OCI-LY7 (cell line): ENCODE measurements around the gene FPGT. TPM values are rescaled to one million over a fixed set of nuclear protein-coding genes. Genes with fewer than 3 reads are reported as not detected.
"Not testable (repeated sequence)": the region's sequence is repeated elsewhere in the genome, so short reads cannot be mapped to it uniquely, and the experiment has no call there.

Source experiments
- BruUV-seq: library from RNA; stranded (reverse); fragments of 400-500 nt; replicated peaks from 2 replicates; lab custom pipeline; 2021; lab: Mats Ljungman, UMichigan
- CTCF ChIA-PET: fragments of 300-600 bp; sonication (Branson Sonifier 250); formaldehyde crosslinking; loops from one replicate; lab custom pipeline; 2022; ENCODE audit warnings: antibody characterized with exemption; ENCODE audit not compliant: unreplicated experiment; lab: Charles Lee
- POLR2A ChIA-PET: fragments of 300-600 bp; sonication (Branson Sonifier 250); formaldehyde crosslinking; loops from one replicate; lab custom pipeline; 2022; ENCODE audit warnings: antibody characterized with exemption; lab: Charles Lee
- DNase-seq: peaks from one replicate; pipeline ENCODE4 v3.0.0-alpha.2; 2015; ENCODE audit warnings: low spot score
- H2AFZ ChIP-seq: fragments of 200-600 bp; sonication (generic), shearing (Covaris generic); 2 replicates; pipeline ENCODE4 v1.6.1; 2014; ENCODE audit warnings: mild to moderate bottlenecking, antibody characterized with exemption, low read length, moderate library complexity
- H3K27ac ChIP-seq: fragments of 200-600 bp; sonication (generic); 2 replicates; pipeline ENCODE4 v1.5.1; 2014; ENCODE audit warnings: mixed run types, low read depth, mild to moderate bottlenecking, moderate library complexity, low read length, inconsistent platforms; ENCODE audit not compliant: poor library complexity, severe bottlenecking
- H3K36me3 ChIP-seq: fragments of 200-600 bp; sonication (generic); 2 replicates; pipeline ENCODE4 v1.6.1; 2014; ENCODE audit warnings: mild to moderate bottlenecking, antibody characterized with exemption, low read length, moderate library complexity, mixed read lengths; ENCODE audit not compliant: insufficient read depth
- H3K4me1 ChIP-seq: fragments of 200-600 bp; sonication (generic); 2 replicates; pipeline ENCODE4 v1.5.1; 2014; ENCODE audit warnings: mild to moderate bottlenecking, low read length; ENCODE audit not compliant: insufficient read depth, poor library complexity, severe bottlenecking
- H3K4me2 ChIP-seq: fragments of 200-600 bp; sonication (generic); 2 replicates; pipeline ENCODE4 v1.6.1; 2014; ENCODE audit warnings: mild to moderate bottlenecking, low read length
- H3K4me3 ChIP-seq: fragments of 200-600 bp; sonication (generic); 2 replicates; pipeline ENCODE4 v1.5.1; 2014; ENCODE audit warnings: mild to moderate bottlenecking, low read depth, low read length; ENCODE audit not compliant: poor library complexity, severe bottlenecking
- H3K79me2 ChIP-seq: fragments of 200-600 bp; sonication (generic); 2 replicates; pipeline ENCODE4 v1.6.1; 2016; ENCODE audit warnings: low read depth, mild to moderate bottlenecking, low read length, moderate library complexity, mixed read lengths; ENCODE audit not compliant: insufficient read depth
- H3K9me2 ChIP-seq: fragments of 200-600 bp; sonication (generic); 2 replicates; pipeline ENCODE4 v1.6.1; 2016; ENCODE audit warnings: mild to moderate bottlenecking, low read length, mixed read lengths; ENCODE audit not compliant: insufficient read depth
- H3K9me3 ChIP-seq: fragments of 200-600 bp; sonication (generic); 2 replicates; pipeline ENCODE4 v1.6.1; 2014; ENCODE audit warnings: mild to moderate bottlenecking, mixed run types, low read length, mixed read lengths
- H4K20me1 ChIP-seq: fragments of 200-600 bp; sonication (generic); 2 replicates; pipeline ENCODE4 v1.6.1; 2014; ENCODE audit warnings: mild to moderate bottlenecking, antibody characterized with exemption, low read length, moderate library complexity, mixed read lengths; ENCODE audit not compliant: insufficient read depth
- CTCF ChIP-seq: fragments of 200-600 bp; sonication (generic); conservative IDR thresholded peaks from 2 replicates; pipeline ENCODE4 v1.5.1; 2014; ENCODE audit warnings: mild to moderate bottlenecking, antibody characterized with exemption, low read length, moderate library complexity, mixed read lengths
- EZH2phosphoT487 ChIP-seq: fragments of 200-600 bp; sonication (generic); IDR thresholded peaks from 2 replicates; pipeline ENCODE4 v1.6.1; 2018; ENCODE audit warnings: low read depth, borderline replicate concordance, mild to moderate bottlenecking, mixed run types, antibody characterized with exemption, low read length, moderate library complexity, mixed read lengths
- intact Hi-C: fragments of 100-400 bp; cut with micrococcal nuclease; formaldehyde crosslinking; loops from one replicate; pipeline ENCODE4 v1.10.0; 2022; ENCODE audit not compliant: unreplicated experiment
- total RNA-seq, 2 experiments: library from RNA; depleted of rRNA in 1 of 2; stranded (reverse); fragments of >200 nt in 1 of 2; shearing (Covaris generic) in 1 of 2; gene quantifications; 2 replicates each; pipeline ENCODE4 v1.2.3, GENCODE V29; 2014 to 2022

The FPGT gene
- total RNA-seq, 2 experiments from 2014 or later: 9.2 to 9.4 TPM

- POLR2A ChIA-PET: interaction anchor here (0.5 kb wide), 1 partner anchor 286 kb away, joined by 3 read pairs; no protein-coding TSS in a partner anchor
- no peaks in the 10 kb centered on the region for H3K79me2 ChIP-seq
- no peak overlapping the region for H3K4me3 ChIP-seq
- H3K36me3 ChIP-seq: no peaks in the 10 kb centered on the region
- no TSS peak for BruUV-seq
- H3K27ac ChIP-seq: no peak overlapping the region
- no peak overlapping the region for H2AFZ ChIP-seq
- no peaks in the 10 kb centered on the region for H4K20me1 ChIP-seq
- no peaks in the 10 kb centered on the region for H3K9me3 ChIP-seq
- TF ChIP-seq CTCF (no peak), EZH2phosphoT487 (no peak)
- CTCF ChIA-PET: no interaction called here
- H3K4me2 ChIP-seq: no peak overlapping the region
- intact Hi-C loops: no loop called here
- H3K9me2 ChIP-seq: no peaks in the 10 kb centered on the region
- no peaks in the 10 kb centered on the region for H3K4me1 ChIP-seq
- DNase-seq: no peak
These were observed 48.3 kb downstream of the FPGT start for GRCh38 chr1:74246315-74246714.

DNA sequence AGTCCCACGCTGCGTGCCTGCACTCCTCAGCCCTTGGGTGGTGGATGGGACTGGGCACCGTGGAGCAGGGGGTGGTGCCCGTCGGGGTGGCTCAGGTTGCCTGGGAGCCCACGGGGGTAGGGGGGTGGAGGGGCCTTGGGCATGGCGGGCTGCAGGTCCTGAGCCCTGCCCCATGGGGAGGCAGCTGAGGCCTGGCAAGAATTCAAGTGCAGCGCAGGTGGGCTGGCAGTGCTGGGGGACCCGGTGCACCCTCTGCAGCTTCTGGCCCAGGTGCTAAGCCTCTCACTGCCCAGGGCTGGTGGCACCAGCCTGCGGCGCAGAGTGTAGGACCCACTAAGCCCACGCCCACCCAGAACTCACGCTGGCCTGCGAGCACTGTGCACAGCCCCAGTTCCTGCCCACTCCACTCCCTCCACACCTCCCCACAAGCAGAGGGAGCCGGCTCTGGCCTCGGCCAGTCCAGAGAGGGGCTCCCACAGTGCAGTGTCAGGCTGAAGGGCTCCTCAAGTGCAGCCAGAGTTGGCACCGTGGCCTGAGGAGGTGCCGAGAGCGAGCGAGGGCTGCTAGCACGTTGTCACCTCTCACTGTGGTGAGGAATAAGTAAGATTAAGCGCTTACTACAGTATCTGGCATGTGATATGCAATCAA, 50.0 kb downstream of the FPGT start:
- Histone ChIP-seq H3K4me3 (no peak overlapping the region), H3K4me1 (no peaks in the 10 kb centered on the region), H4K20me1 (no peaks in the 10 kb centered on the region), H2AFZ (no peak overlapping the region), H3K36me3 (no peaks in the 10 kb centered on the region), H3K4me2 (no peak overlapping the region), H3K27ac (no peak overlapping the region), H3K79me2 (no peaks in the 10 kb centered on the region), H3K9me2 (no peaks in the 10 kb centered on the region), H3K9me3 (no peaks in the 10 kb centered on the region)
- ChIA-PET POLR2A (no interaction called here), CTCF (no interaction called here)
- DNase-seq: no peak
- intact Hi-C loops: no loop called here
- no peak for TF ChIP-seq CTCF
- TF ChIP-seq EZH2phosphoT487: no peak
- no TSS peak for BruUV-seq

DNA sequence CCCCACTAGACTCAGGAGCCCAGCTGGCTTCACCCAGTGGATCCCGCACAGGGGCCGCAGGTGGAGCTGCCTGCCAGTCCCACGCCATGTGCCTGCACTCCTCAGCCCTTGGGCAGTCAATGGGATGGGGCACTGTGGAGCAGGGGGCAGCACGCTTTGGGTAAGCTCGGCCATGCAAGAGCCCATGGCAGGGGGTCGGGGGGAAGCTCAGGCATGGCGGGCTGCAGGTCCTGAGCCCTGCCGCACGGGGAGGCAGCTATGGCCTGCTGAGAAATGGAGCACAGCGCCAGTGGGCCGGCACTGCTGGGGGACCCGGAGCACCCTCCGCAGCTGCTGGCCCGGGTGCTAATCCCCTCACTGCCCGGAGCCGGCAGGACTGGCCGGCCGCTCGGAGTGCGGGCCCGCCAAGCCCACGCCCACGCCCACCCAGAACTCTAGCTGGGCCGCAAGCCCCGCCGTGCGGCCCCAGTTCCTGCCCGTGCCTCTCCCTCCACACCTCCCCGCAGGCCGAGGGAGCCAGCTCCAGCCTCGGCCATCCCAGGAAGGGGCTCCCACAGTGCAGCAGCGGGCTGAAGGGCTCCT, 55.3 kb downstream of the FPGT start:
- CTCF ChIA-PET, intact Hi-C loops: not testable (repeated sequence)

More for the DNA sequence above, 55.3 kb downstream of the FPGT start:
- H3K36me3 ChIP-seq, H2AFZ ChIP-seq, H4K20me1 ChIP-seq, H3K4me1 ChIP-seq, POLR2A ChIA-PET, H3K4me3 ChIP-seq, H3K79me2 ChIP-seq, H3K9me2 ChIP-seq, H3K27ac ChIP-seq, BruUV-seq, H3K4me2 ChIP-seq, H3K9me3 ChIP-seq, DNase-seq: not testable (repeated sequence)

Other genes with a start within 250 kb of the FPGT start
- gene LRRIQ3, start 66 bp upstream of the FPGT start, total RNA-seq (2014; rRNA removed; shearing (Covaris generic)): 1.2 and 2.3 TPM in 2 replicates
- gene LRRIQ3, start 66 bp upstream of the FPGT start, total RNA-seq (2022): 2.4 and 2.5 TPM in 2 replicates
- gene TNNI3K, start 37.1 kb downstream of the FPGT start, total RNA-seq (2014; rRNA removed; shearing (Covaris generic)): not detected in 2 replicates
- gene TNNI3K, start 37.1 kb downstream of the FPGT start, total RNA-seq (2022): not detected in 2 replicates